Activated naive CD8-positive, alpha-beta T cell treated with anti-CD3 and anti-CD28 coated beads, Interleukin-2, amount 50 U/mL, for 24 hours (primary cell): ENCODE measurements around the gene ARHGEF37.
"Not testable (repeated sequence)": the region's sequence is repeated elsewhere in the genome, so short reads cannot be mapped to it uniquely, and the experiment has no call there.

Experiments used
- ATAC-seq: fragments of 150-1000 bp; cut with Tn5 transposase; one replicate; pipeline ENCODE4 v1.10.0; 2021
- DNase-seq: peaks from one replicate; pipeline ENCODE4 v3.0.0; 2021
- H3K27ac Mint-ChIP-seq: one replicate; pipeline ENCODE4 v1.8.0; 2021; ENCODE audit warnings: mild to moderate bottlenecking, mixed read lengths
- H3K27me3 Mint-ChIP-seq: one replicate; pipeline ENCODE4 v1.8.0; 2021; ENCODE audit warnings: mixed read lengths
- H3K36me3 Mint-ChIP-seq: one replicate; pipeline ENCODE4 v1.8.0; 2021; ENCODE audit warnings: low read depth, mixed read lengths
- H3K4me1 Mint-ChIP-seq: one replicate; pipeline ENCODE4 v1.8.0; 2021; ENCODE audit warnings: mixed read lengths
- H3K4me3 Mint-ChIP-seq: one replicate; pipeline ENCODE4 v1.8.0; 2021; ENCODE audit warnings: mild to moderate bottlenecking, moderate library complexity, mixed read lengths
- H3K9me3 Mint-ChIP-seq: one replicate; pipeline ENCODE4 v1.8.0; 2021; ENCODE audit warnings: mixed read lengths

ARHGEF37 gene

GRCh38 chr5:149648464-149649393 lies 67.4 kb downstream of the ARHGEF37 start:
- H3K36me3 Mint-ChIP-seq, H3K4me3 Mint-ChIP-seq, H3K4me1 Mint-ChIP-seq, H3K27me3 Mint-ChIP-seq, H3K27ac Mint-ChIP-seq, DNase-seq, H3K9me3 Mint-ChIP-seq: not testable (repeated sequence)
- ATAC-seq = peak; percentile 25

DNA sequence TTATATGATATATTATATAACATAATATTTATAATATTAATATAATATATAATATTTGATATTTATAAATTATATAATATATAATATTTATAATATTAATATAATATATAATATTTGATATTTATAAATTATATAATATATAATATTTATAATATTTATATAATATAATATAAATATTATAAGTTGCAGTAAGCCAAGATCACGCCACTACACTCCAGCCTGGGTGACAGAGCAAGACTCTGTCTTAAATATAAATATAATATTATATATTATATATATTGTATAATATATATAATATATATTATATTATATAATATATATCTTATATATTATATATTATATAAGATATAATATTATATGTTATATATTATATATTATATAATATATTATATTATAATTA lies 68.4 kb downstream of the ARHGEF37 start:
- H3K27me3 Mint-ChIP-seq, ATAC-seq, H3K27ac Mint-ChIP-seq, H3K36me3 Mint-ChIP-seq, DNase-seq, H3K9me3 Mint-ChIP-seq, H3K4me1 Mint-ChIP-seq, H3K4me3 Mint-ChIP-seq: not testable (repeated sequence)

DNA sequence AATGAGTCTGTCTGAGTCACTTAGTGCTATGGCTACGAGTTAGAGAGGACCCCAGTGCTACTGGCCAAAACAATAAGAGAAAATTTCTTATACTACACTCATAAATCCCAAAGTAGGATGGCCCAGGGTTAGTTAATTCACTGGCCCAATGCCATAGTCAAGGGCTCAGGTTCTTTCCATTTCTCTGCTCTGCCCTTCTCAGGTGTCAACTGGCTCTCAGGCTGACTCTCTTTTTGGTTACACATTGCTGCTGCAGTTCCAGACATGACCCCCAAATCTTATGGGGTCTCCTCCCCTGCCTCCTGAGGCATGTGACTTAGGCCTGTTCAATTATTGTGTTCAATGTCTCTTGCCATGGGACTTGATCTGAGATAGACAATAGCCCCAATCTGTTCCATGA lies 70.4 kb downstream of the ARHGEF37 start:
- peaks cover 2% of the 10 kb centered on the region for H3K27me3 Mint-ChIP-seq
- peaks cover 3% of the 10 kb centered on the region for H3K9me3 Mint-ChIP-seq
- DNase-seq = no peak
- H3K4me1 Mint-ChIP-seq = peaks cover 3% of the 10 kb centered on the region
- ATAC-seq = peak; percentile 67
- no peak overlapping the region for H3K4me3 Mint-ChIP-seq
- H3K36me3 Mint-ChIP-seq = no peaks in the 10 kb centered on the region
- H3K27ac Mint-ChIP-seq = no peak overlapping the region

GRCh38 chr5:149652697-149653096 lies 71.4 kb downstream of the ARHGEF37 start:
- ATAC-seq = no peak
- H3K27me3 Mint-ChIP-seq = peaks cover 5% of the 10 kb centered on the region

DNA sequence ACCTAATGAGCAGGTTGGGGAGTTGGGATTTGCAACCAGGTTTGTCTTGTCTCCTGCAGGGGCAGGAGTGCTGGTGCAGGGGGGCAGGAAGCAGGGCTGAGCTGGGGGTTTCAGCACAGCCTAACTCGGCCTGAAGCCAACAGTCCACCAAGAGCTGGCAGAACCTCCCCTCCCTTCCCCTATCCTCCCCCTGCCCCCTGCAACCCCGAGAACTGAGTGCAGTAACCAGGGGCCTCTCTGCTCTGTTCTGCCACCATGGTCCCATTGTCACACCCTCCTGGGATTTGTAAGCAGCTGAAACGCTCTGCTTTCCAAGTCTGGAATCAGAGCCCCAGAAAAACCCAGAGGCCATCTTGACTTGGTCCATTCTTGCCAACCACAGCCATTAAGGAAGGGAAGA lies 72.9 kb downstream of the ARHGEF37 start:
- Mint-ChIP-seq H3K27ac (no peak overlapping the region), H3K27me3 (peaks cover 11% of the 10 kb centered on the region), H3K9me3 (peaks cover 9% of the 10 kb centered on the region), H3K4me3 (no peak overlapping the region), H3K36me3 (no peaks in the 10 kb centered on the region), H3K4me1 (no peaks in the 10 kb centered on the region)
- ATAC-seq (no peak), DNase-seq (no peak)

More at GRCh38 chr5:149652697-149653096, 71.4 kb downstream of the ARHGEF37 start:
- no peak for DNase-seq
- Mint-ChIP-seq H3K4me1 (no peaks in the 10 kb centered on the region), H3K36me3 (no peaks in the 10 kb centered on the region), H3K9me3 (peaks cover 9% of the 10 kb centered on the region), H3K4me3 (no peak overlapping the region), H3K27ac (no peak overlapping the region)

DNA sequence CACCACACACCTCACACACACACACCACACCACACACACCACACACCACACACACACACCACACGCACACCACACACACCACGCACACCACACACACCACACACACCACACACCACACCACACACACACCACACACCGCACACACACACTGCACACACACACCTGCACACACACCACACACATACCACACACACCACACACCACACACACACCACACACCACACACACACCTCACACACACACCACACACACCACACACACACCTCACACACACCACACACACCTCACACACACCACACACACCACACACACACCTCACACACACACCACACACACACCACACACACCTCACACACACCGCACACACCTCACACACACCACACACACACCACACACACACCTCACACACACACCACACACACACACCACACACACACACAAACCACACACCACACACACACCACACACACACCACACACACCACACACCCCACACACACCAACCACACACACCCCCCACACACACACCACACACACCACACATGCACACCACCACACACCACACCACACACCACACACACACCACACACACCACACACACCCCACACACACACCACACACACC lies 73.7 kb downstream of the ARHGEF37 start:
- Mint-ChIP-seq H3K4me1 (no peaks in the 10 kb centered on the region), H3K9me3 (peaks cover 9% of the 10 kb centered on the region), H3K27me3 (peaks cover 11% of the 10 kb centered on the region), H3K36me3 (no peaks in the 10 kb centered on the region), H3K4me3 (no peak overlapping the region), H3K27ac (no peak overlapping the region)
- DNase-seq (no peak), ATAC-seq (no peak)

DNA sequence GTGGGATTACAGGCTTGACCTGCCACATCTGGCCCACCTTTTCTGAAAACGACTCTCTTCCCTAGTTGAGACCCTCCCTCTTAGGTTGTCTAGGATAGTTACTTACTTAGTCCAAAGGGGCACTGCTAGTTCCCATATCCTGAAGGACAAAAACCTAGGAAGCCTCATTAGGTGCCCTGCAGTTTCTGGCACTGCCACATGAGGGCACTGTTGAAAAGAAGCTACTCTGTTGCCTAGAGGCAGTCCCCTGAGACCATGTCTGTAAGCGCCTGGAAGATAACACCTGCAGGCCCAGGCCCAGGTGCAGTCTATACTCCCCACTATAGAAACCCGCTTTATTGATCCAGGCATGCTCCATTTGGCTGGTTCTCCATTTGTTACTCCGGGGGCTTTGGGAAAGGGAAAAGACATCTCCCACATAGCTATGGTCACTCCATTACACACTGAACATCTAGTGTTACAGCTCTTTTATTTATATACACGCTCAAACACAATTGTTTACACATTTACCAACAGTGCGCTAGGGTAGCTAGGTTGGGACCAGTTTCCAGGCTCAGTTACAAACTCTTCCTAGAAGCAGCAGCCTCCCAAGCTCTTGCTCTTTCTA lies 75.4 kb downstream of the ARHGEF37 start:
- peaks cover 9% of the 10 kb centered on the region for H3K9me3 Mint-ChIP-seq
- no peaks in the 10 kb centered on the region for H3K36me3 Mint-ChIP-seq
- peaks cover 13% of the 10 kb centered on the region for H3K27me3 Mint-ChIP-seq
- DNase-seq = peak; percentile 49
- H3K4me3 Mint-ChIP-seq = no peak overlapping the region
- ATAC-seq = no peak
- H3K4me1 Mint-ChIP-seq = no peaks in the 10 kb centered on the region
- H3K27ac Mint-ChIP-seq = no peak overlapping the region

- ATAC-seq (no peak), DNase-seq (no peak)
- Mint-ChIP-seq H3K27ac (no peak overlapping the region), H3K27me3 (peaks cover 13% of the 10 kb centered on the region), H3K4me3 (no peak overlapping the region), H3K4me1 (no peaks in the 10 kb centered on the region), H3K9me3 (peaks cover 9% of the 10 kb centered on the region), H3K36me3 (no peaks in the 10 kb centered on the region)
These were observed 76.0 kb downstream of the ARHGEF37 start for GRCh38 chr5:149657324-149657723.

- no peak overlapping the region for H3K4me3 Mint-ChIP-seq
- DNase-seq = no peak
- ATAC-seq = no peak
- no peaks in the 10 kb centered on the region for H3K4me1 Mint-ChIP-seq
- H3K9me3 Mint-ChIP-seq = peaks cover 9% of the 10 kb centered on the region
- no peaks in the 10 kb centered on the region for H3K36me3 Mint-ChIP-seq
- H3K27me3 Mint-ChIP-seq = peaks cover 13% of the 10 kb centered on the region
- no peak overlapping the region for H3K27ac Mint-ChIP-seq
These were observed 77.0 kb downstream of the ARHGEF37 start for GRCh38 chr5:149658299-149658698.

DNA sequence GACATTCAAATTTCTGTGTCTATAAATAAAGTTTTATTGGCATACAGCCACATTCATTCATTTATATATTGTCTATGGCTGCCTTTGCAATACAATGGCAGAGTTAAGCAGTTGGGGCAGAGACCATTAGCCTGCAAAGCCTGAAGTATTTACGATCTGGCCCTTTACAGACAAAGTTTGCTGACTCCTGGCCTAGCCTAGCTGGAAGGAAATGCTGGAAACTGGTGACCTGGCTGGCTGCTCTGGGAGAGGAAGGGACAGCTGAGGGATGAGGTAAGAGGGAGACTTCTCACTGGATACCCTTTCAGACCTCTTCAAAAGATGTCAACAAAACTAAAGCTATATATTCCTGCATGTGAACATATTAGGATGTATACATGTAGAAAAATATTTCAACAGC lies 82.8 kb downstream of the ARHGEF37 start:
- Mint-ChIP-seq H3K27ac (no peak overlapping the region), H3K4me1 (peaks cover 2% of the 10 kb centered on the region), H3K36me3 (no peaks in the 10 kb centered on the region), H3K4me3 (no peak overlapping the region), H3K9me3 (peaks cover 12% of the 10 kb centered on the region), H3K27me3 (peaks cover 2% of the 10 kb centered on the region)
- no peak for DNase-seq
- no peak for ATAC-seq

DNA sequence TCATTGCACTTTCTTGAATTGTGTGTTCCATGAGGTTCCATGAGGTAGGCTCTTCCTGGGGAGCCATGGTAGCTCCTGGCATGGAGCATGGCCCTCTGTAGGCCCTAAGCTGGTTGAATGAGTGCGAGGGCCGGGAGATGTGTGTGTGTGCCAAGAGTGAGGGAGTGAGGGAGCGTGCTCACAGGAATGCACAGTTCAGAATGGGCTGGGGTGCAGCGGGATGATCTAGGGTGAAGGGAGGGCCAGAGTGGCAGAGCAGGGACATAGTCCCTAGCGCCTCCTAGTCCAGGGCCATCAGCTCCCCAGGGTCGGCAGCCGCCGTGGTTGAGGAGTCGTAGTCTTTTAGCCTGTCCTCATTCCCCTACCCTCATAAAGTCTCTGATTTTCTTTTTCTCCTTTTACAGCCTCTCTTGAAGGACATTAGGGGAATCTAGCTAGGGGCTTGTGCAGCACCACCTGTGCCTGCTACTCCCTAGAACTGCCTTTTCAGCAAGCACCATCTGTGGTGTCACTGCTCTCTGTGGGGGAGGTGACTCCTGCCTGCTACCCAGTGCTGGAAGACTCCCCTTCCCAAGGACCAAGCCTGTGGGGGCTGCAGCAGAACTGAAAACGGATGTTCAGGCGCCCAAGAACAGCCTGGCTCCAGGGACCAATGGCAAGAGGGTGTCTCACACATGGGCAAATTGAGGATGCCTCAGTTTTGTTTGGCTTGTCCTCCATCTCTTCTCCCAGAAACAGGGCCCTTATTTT lies 83.5 kb downstream of the ARHGEF37 start:
- ATAC-seq = no peak
- Mint-ChIP-seq H3K4me1 (peaks cover 2% of the 10 kb centered on the region), H3K36me3 (no peaks in the 10 kb centered on the region), H3K27ac (no peak overlapping the region), H3K27me3 (peaks cover 2% of the 10 kb centered on the region), H3K9me3 (peaks cover 12% of the 10 kb centered on the region), H3K4me3 (no peak overlapping the region)
- DNase-seq = no peak

GRCh38 chr5:149665416-149666175 lies 84.3 kb downstream of the ARHGEF37 start:
- H3K36me3 Mint-ChIP-seq = no peaks in the 10 kb centered on the region
- DNase-seq = no peak
- H3K27me3 Mint-ChIP-seq = peaks cover 2% of the 10 kb centered on the region
- H3K4me3 Mint-ChIP-seq = no peak overlapping the region
- no peak for ATAC-seq
- no peak overlapping the region for H3K27ac Mint-ChIP-seq
- H3K4me1 Mint-ChIP-seq = peaks cover 2% of the 10 kb centered on the region
- H3K9me3 Mint-ChIP-seq = peaks cover 12% of the 10 kb centered on the region

- no peaks in the 10 kb centered on the region for H3K36me3 Mint-ChIP-seq
- H3K9me3 Mint-ChIP-seq = peaks cover 12% of the 10 kb centered on the region
- ATAC-seq (no peak), DNase-seq (no peak)
- H3K27ac Mint-ChIP-seq = no peak overlapping the region
- peaks cover 2% of the 10 kb centered on the region for H3K4me1 Mint-ChIP-seq
- H3K4me3 Mint-ChIP-seq = no peak overlapping the region
- H3K27me3 Mint-ChIP-seq = no peaks in the 10 kb centered on the region
These were observed 85.0 kb downstream of the ARHGEF37 start for GRCh38 chr5:149666212-149666852.
